Hepatocyte (in vitro differentiated cells): ENCODE data around the gene RSPO4. TPM values are rescaled to one million over a fixed set of nuclear protein-coding genes. Genes with fewer than 3 reads are reported as not detected.

ENCODE experiments used
- DNase-seq: peaks from one replicate; pipeline ENCODE4 v3.0.0-alpha.2; 2016; ENCODE audit warnings: low spot score
- H2AFZ ChIP-seq: fragments of 200-600 bp; sonication (generic); 2 replicates; pipeline ENCODE4 v1.6.0; 2016; ENCODE audit warnings: antibody characterized with exemption, mild to moderate bottlenecking
- H3K27ac ChIP-seq: fragments of 200-600 bp; sonication (generic); 2 replicates; pipeline ENCODE4 v1.5.1; 2016; ENCODE audit warnings: mild to moderate bottlenecking
- H3K27me3 ChIP-seq: fragments of 200-600 bp; sonication (generic); 2 replicates; pipeline ENCODE4 v1.6.1; 2016
- H3K36me3 ChIP-seq: fragments of 200-600 bp; sonication (generic); replicated peaks from 2 replicates; pipeline ENCODE4 v1.5.1; 2016; ENCODE audit warnings: low read depth; ENCODE audit not compliant: insufficient read depth
- H3K4me1 ChIP-seq: fragments of 200-600 bp; sonication (generic); 2 replicates; pipeline ENCODE4 v1.5.1; 2016; ENCODE audit warnings: mild to moderate bottlenecking, moderate library complexity; ENCODE audit not compliant: insufficient read depth
- H3K4me2 ChIP-seq: fragments of 200-600 bp; sonication (generic); 2 replicates; pipeline ENCODE4 v1.6.0; 2016
- H3K4me3 ChIP-seq: fragments of 200-600 bp; sonication (generic); 2 replicates; pipeline ENCODE4 v1.5.1; 2016; ENCODE audit warnings: mild to moderate bottlenecking
- H3K79me2 ChIP-seq: fragments of 200-600 bp; sonication (generic); 2 replicates; pipeline ENCODE4 v1.6.0; 2017; ENCODE audit warnings: mild to moderate bottlenecking
- H3K9me2 ChIP-seq: fragments of 200-600 bp; sonication (generic); replicated peaks from 2 replicates; pipeline ENCODE4 v1.6.0; 2017; ENCODE audit warnings: mild to moderate bottlenecking; ENCODE audit not compliant: insufficient read depth
- H3K9me3 ChIP-seq: fragments of 200-600 bp; sonication (generic); 2 replicates; pipeline ENCODE4 v1.5.1; 2016; ENCODE audit warnings: low read depth, mild to moderate bottlenecking
- H4K20me1 ChIP-seq: fragments of 200-600 bp; sonication (generic); 2 replicates; pipeline ENCODE4 v1.6.0; 2016; ENCODE audit warnings: mild to moderate bottlenecking; ENCODE audit not compliant: insufficient read depth, poor library complexity, severe bottlenecking
- CTCF ChIP-seq: fragments of 200-600 bp; sonication (generic); IDR thresholded peaks from 2 replicates; pipeline ENCODE4 v1.5.1; 2016; ENCODE audit warnings: antibody characterized with exemption, mild to moderate bottlenecking; ENCODE audit not compliant: poor library complexity
- EZH2 ChIP-seq: fragments of 200-600 bp; sonication (generic); IDR thresholded peaks from 2 replicates; pipeline ENCODE4 v1.6.1; 2016; ENCODE audit warnings: antibody characterized with exemption, mild to moderate bottlenecking, borderline replicate concordance
- EZH2phosphoT487 ChIP-seq: fragments of 200-600 bp; sonication (generic); IDR thresholded peaks from one replicate; pipeline ENCODE4 v1.6.1; 2018; ENCODE audit warnings: antibody characterized with exemption, mild to moderate bottlenecking, low read depth, moderate library complexity; ENCODE audit not compliant: unreplicated experiment, severe bottlenecking
- WGBS: methylation state at CpG from one replicate; pipeline ENCODE4 v1.1.6; 2016; ENCODE audit warnings: low lambda C conversion rate; ENCODE audit errors: missing lambda C conversion rate; 5-methylcytosine and 5-hydroxymethylcytosine counted together
- polyA plus RNA-seq: library from polyadenylated mRNA; unstranded; fragments of >200 nt; fragmentation: Nextera tagmentation; extraction: Ambion mirVana; gene quantifications from 2 replicates; pipeline ENCODE4 v1.2.1, GENCODE V29; 2016
- total RNA-seq: library from RNA; depleted of rRNA; stranded (reverse); fragments of >200 nt; gene quantifications from 2 replicates; pipeline ENCODE4 v1.2.3, GENCODE V29; 2014

The RSPO4 gene
- total and polyA plus RNA-seq, 2 experiments from 2014 or later = 0.41 to 0.57 TPM

GRCh38 chr20:919491-919916 lies 82.6 kb downstream of the RSPO4 start:
- H3K4me2 ChIP-seq = no peak overlapping the region
- 52% methylated on average over 5 of the region's 5 CpGs for WGBS
- H3K36me3 ChIP-seq = no peaks in the 10 kb centered on the region
- no peaks in the 10 kb centered on the region for H3K27me3 ChIP-seq
- H3K27ac ChIP-seq = no peak overlapping the region
- no peak for TF ChIP-seq CTCF
- TF ChIP-seq EZH2 = no peak
- TF ChIP-seq EZH2phosphoT487 = no peak
- no peaks in the 10 kb centered on the region for H3K9me2 ChIP-seq
- H3K79me2 ChIP-seq = no peaks in the 10 kb centered on the region
- no peaks in the 10 kb centered on the region for H3K4me1 ChIP-seq
- no peaks in the 10 kb centered on the region for H4K20me1 ChIP-seq
- DNase-seq = no peak
- H2AFZ ChIP-seq = no peak overlapping the region
- H3K4me3 ChIP-seq = no peak overlapping the region
- H3K9me3 ChIP-seq = no peaks in the 10 kb centered on the region

DNA sequence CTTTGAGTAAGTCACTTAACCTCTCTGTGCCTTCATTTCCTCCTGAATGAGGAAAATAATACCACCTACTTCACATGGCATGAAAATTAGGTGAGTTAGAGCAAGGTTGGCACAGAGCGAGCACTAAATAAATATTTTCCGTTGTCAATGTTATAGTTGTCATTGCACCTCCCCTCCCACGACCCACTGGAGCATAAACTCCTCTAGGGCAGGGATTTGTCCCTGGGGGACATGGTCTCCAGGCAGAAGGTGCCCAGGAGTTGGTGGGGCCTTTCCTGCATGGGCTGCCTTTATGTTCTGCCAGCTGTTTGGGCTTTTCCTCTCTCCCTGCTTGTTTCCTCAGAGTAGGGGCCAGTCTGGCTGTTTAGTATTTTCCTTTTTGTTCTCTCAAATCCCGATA lies 84.7 kb downstream of the RSPO4 start:
- Histone ChIP-seq H2AFZ (no peak overlapping the region), H3K4me1 (no peaks in the 10 kb centered on the region), H3K9me2 (no peaks in the 10 kb centered on the region), H3K4me3 (no peak overlapping the region), H3K79me2 (no peaks in the 10 kb centered on the region), H3K27ac (no peak overlapping the region), H3K9me3 (no peaks in the 10 kb centered on the region), H4K20me1 (no peaks in the 10 kb centered on the region), H3K4me2 (no peak overlapping the region), H3K27me3 (no peaks in the 10 kb centered on the region), H3K36me3 (no peaks in the 10 kb centered on the region)
- TF ChIP-seq EZH2phosphoT487 (no peak), CTCF (no peak), EZH2 (no peak)
- WGBS = 86% methylated on average over 4 of the region's 4 CpGs
- no peak for DNase-seq

DNA sequence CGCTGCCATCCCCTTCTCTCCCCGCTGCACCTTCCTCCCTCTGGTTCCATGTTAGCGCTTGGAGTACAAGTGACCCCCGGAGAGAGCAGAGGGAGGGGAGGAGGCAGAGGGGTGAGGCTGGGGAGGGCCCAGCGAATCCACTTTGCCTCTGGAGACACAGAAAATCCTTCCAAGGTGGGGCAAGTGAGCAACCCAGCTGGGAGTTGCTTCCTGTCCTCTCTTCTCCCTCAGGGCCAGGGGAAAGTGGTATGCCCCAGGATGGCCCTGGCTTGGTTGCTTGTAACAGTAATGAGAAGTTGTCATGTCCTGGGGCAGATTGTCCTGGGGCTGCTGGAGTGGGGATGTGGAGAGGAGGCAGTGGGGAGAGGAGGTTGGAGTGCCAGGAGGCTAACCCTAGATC lies 85.3 kb downstream of the RSPO4 start:
- H3K9me2 ChIP-seq = no peaks in the 10 kb centered on the region
- H2AFZ ChIP-seq = no peak overlapping the region
- no peak overlapping the region for H3K4me3 ChIP-seq
- H3K36me3 ChIP-seq = no peaks in the 10 kb centered on the region
- DNase-seq = no peak
- H3K79me2 ChIP-seq = no peaks in the 10 kb centered on the region
- 62% methylated on average over 5 of the region's 5 CpGs for WGBS
- no peaks in the 10 kb centered on the region for H4K20me1 ChIP-seq
- no peak for TF ChIP-seq CTCF
- no peak for TF ChIP-seq EZH2
- no peak for TF ChIP-seq EZH2phosphoT487
- no peaks in the 10 kb centered on the region for H3K27me3 ChIP-seq
- no peaks in the 10 kb centered on the region for H3K4me1 ChIP-seq
- no peaks in the 10 kb centered on the region for H3K9me3 ChIP-seq
- H3K4me2 ChIP-seq = no peak overlapping the region
- no peak overlapping the region for H3K27ac ChIP-seq
